HG03432 (cell line): Measurements from ENCODE around the gene TAF11.
"Not testable (repeated sequence)": the region's sequence is repeated elsewhere in the genome, so short reads cannot be mapped to it uniquely, and the experiment has no call there.

Experiments
- ATAC-seq: cut with Tn5 transposase; IDR thresholded peaks from one replicate; pipeline ENCODE4 v1.9.1; 2021; ENCODE audit warnings: mild to moderate bottlenecking, moderate library complexity; ENCODE audit not compliant: unreplicated experiment

Gene TAF11

GRCh38 chr6:34906826-34907225, 19.0 kb upstream of the TAF11 start:
- no peak for ATAC-seq

DNA sequence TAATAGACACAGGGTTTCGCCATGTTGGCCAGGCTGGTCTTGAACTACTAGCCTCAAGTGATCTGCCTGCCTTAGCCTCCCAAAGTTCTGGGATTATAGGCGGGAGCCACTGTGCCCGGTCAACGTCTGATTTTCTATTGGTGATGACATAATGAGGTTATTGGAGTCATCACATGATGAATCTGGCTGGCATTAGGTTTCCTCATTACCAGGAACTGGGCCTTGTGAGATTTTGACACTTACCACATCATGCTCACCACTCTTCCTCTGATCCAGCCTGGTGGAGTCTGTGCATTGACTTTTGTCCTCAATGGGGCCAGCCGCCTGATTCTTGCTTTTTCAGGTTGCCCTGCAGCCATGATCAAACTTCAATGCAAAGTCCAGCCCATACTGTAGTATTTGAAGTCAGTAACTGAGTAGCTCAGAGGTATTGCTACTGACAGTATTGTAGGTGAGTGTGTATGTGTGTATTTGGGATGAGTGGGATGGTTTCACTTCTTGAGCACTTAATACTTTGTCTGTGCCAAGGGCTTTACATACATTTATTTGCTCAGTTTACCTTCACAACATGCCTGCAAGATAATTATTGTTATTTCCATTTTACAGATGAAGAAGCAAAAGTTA, 17.3 kb upstream of the TAF11 start:
- no peak for ATAC-seq

DNA sequence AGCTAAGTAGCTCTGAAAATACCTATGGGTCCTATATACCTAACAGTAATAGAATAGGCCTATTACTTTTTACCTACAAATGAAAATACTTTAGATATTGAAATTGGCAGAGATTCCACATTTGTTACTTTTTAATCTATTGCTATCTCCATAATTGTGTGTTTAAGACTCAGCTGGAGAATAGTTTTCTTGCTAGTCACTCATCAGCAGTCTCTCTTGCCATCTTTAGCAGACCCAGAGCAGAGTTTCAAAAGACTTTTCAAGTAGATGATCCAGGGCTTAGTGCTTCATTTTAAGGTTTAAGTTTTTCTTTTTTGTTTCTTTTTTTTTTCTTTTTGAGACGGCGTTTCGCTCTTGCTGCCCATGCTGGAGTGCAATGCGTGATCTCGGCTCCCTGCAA, 14.1 kb upstream of the TAF11 start:
- no peak for ATAC-seq

- ATAC-seq: no peak
These were observed 12.6 kb upstream of the TAF11 start for GRCh38 chr6:34900321-34901031.

DNA sequence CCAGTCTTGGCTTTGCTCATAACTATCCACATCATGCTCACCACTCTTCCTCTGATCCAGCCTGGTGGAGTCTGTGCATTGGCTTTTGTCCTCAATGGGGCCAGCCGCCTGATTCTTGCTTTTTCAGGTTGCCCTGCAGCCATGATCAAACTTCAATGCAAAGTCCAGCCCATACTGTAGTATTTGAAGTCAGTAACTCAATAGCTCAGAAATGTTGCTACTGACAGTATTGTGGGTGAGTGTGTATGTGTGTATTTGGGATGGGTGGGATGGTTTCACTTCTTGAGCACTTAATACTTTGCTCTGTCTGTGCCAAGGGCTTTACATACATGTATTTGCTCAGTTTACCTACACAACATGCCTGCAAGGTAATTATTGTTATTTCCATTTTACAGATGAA, 11.9 kb upstream of the TAF11 start:
- not testable (repeated sequence) for ATAC-seq

DNA sequence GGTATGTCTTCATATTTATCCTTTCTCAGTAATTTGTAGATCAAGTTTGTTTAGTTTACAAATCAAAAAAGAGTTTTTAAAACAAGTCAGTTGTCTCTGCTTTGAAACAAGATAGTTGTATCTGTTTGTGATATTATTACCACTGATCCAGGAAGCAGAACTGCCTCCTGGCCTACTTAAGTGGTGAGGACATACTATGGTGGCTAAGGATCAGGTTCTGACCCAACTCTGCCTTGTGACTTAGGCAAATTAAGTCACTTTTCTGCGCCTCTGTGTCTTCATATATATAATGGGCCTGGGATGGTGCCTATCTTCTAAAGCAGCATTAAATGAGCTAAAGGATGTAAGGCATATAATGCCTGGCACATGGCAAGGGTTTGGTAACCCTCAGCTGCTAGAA, 9.9 kb upstream of the TAF11 start:
- no peak for ATAC-seq

DNA sequence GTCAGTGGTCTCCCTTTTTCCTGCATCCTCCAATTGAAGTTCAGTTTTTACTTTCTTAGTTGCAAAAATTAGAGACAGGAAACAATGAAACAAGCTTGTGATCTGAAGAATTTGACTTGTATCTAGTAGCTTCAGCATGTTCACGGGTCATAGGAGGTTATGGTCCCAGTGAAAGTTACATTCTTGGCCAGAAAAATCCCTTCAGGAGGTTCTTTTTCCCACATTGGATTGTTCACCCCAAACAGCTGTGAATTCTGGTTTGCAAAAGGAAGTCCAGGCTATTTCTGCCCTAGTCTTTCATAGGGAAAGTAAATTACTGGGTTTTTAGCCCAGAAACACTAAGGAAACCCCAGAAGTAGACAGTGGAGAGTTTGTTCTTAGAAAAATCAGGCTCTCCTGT, 9.3 kb upstream of the TAF11 start:
- ATAC-seq: no peak

DNA sequence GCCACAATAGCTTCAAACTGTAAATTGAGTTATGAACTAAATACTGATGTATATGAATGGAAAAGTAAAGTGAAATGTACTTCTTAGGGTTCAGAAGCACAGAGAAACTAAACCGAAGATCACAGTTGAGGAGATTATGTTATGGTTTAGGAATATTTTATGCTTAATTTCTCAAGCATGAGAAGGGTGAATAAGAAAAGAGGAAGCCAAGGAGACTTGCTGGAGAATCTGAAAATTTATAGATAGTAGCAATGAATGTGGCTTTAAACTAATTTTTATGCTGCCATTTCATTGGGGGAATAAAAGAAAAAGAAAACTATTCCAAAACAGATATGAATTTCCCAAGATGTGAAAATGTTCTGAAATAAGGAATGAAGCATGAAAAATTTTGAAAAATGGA, 6.9 kb upstream of the TAF11 start:
- no peak for ATAC-seq

GRCh38 chr6:34891296-34891695, 3.5 kb upstream of the TAF11 start:
- no peak for ATAC-seq

DNA sequence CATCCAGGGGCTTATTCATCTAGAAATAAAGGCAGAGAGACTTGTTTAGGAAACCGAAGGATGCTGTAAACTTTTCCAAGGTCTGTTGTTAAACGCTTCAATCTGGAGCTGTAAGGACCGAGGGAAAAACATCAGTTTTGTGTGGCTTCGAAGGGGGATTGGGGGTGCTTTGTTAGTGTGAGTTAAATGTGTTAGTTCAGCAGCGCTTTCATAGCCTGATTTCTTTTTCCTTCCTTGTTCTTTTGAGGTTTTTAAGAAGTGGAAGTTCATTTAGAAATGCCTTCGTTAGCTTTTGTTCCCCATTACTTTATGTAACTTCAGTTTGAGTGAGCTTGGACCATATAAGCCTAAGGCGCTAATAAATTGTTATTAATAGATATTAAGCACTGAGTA, 2.7 kb upstream of the TAF11 start:
- no peak for ATAC-seq

- peak; percentile 66 for ATAC-seq
These were observed 1.2 kb upstream of the TAF11 start, which contains the start of gene ANKS1A for GRCh38 chr6:34888874-34889555. Gene ANKS1A, plus strand, starts transcription at chr6:34889255. Its CDS starts 148 bp downstream, at chr6:34889403.

- no peak for ATAC-seq
These were observed 643 bp upstream of the TAF11 start for GRCh38 chr6:34888514-34888856.

DNA sequence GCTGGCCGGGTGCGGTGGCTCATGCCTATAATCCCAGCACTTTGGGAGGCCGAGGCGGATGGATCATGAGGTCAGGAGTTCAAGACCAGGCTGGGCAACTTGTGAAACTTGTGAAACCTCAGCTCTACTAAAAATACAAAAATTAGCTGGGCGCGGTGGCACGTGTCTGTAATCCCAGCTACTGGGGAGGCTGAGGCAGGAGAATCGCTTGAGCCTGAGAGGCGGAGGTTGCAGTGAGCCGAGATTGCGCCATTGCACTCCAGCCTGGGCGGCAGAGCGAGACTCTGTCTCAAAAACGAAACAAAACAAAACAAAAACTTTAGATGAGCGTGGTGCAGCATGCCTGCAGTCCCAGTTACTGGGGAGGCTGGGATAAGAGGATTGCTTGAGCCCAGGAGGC, 2.0 kb downstream of the TAF11 start:
- not testable (repeated sequence) for ATAC-seq

- ATAC-seq: no peak
These were observed 2.8 kb downstream of the TAF11 start for GRCh38 chr6:34884996-34885395.

- ATAC-seq: not testable (repeated sequence)
These were observed 3.8 kb downstream of the TAF11 start for GRCh38 chr6:34884073-34884472.

DNA sequence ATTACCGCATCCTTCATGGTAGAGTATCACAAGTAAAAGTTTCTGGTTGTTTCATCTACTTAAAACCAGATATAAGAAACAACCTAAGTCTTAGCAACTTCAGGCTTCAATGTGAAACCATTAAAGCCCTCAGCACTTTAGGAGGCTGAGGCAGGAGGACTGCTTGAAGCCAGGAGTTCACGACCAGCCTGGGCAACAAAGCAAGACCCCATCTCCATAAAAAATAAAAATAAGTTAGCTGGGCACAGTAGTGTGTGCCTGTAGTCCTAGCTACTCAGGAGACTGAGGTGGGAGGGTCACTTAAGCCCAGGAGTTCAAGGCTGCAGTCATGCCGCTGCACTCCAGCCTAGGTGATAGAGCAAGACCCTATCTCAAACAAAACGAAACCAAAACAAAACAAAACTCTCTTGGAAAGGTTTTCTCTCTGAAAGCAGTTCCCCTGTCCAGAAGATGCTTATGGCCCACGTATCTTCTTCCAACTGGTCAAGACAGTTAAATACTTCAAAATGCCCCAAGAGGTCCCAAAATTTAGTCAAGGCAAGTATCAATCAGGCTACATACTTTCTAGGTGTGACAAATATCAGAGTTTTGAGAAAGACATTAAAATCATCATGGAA, 9.9 kb downstream of the TAF11 start:
- ATAC-seq: no peak

GRCh38 chr6:34877259-34877658, 10.6 kb downstream of the TAF11 start:
- ATAC-seq: no peak

DNA sequence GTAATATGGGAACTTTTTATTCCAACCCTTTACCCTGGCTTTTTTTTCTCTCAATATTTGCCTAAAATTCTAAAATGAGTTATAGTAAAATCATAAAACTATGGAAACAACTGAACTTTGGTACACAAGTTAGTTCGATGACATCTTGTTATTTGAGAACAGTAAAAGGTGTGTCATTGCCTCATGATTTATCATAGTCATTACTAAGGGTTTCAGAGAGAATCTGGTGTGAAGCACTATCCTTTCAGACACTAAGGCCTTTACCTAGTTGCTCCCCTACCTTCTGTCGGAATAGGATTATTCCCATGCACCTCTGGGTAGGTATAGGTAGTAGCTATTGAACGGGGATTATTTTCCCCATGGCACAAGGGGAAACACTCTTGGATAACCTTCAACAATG, 11.4 kb downstream of the TAF11 start:
- no peak for ATAC-seq

DNA sequence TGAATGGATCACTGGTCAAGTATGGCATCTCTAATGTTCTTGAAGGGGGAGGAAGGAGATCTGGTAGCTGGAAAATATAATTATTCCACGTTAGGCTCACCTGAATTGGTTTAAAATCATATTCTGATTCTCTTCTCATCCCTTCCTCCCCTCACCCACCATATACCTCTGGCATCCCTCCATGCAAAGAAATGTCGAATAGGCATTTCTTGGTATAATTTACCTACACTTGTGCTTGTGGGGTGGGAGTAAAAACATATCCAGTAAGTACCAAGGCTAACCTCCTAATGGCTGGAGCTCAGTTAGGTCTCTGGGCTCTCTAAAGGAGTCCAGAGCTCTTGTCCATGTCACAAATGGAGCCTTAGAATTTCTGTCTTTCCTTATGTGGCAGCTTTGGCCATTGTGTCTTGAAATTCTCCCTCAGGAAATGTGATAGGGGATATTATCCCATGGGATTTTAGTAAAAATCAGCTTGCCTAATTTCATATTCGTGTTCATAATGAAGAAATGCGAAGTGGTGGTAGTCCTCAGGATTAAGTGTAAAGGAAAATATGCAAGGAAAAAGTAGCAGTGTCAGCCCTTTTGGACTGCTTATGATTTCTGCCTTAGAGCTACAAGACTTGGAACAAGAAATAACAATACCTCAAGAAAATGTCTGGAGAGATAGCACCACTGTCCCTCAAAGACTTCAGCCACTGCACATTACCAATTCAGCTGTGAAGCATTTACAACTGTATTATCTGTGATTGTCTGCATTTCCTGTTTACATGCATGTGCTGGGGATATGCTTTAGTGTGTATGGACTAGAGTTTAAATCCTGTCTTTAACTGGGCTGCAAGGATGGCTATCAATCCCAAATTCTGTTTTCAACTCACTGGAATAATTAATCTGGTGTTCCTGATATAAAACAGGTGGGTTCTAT, 12.3 kb downstream of the TAF11 start:
- ATAC-seq: no peak

DNA sequence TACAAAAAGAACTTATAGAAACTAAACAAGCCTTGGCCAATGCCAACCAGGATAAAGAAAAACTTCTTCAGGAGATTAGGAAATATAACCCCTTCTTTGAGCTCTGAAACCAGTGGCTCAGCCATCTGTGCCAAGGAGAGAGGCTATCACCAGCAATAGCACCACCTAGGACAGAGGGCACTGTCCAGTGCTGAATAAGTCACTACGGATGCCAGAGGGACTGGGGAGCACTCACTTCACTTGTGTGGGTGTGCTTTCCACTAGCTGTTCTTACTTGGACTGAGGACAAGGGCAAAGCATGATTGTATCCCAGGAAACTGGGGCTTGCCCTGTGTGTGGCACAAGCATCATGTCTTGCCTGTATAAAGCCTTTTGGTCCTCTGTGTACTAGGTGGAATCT, 15.5 kb downstream of the TAF11 start:
- no peak for ATAC-seq

DNA sequence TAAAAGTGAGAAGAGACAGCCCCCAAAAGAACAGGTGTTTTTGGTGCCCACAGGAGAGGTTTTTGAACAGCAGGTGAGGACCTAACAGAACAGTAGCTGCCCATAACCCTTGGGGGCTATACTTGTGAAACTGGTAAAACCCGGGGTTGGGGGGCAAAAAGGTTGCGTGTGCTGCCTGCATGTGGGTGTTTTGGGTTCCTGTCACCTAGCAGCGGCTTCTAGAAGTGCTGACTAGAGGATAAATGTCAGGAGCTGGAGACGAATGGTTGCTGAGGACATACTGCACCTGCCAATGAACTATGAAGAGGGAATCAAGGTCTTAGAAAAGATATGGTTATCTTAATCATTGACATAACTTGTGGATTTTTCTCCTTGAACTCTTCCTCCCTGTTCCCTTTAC, 16.0 kb downstream of the TAF11 start:
- no peak for ATAC-seq
